WTC11 (cell line): ENCODE results near the gene TRAFD1. TPM values are rescaled to one million over a fixed set of nuclear protein-coding genes. Genes with fewer than 3 reads are reported as not detected.

ENCODE experiments used
- ATAC-seq: fragments of 200-7000 bp; cut with Tn5 transposase; 2 replicates; pipeline ENCODE4 v1.10.0; 2021; ENCODE audit warnings: mild to moderate bottlenecking, moderate library complexity
- CTCF ChIA-PET: fragments of 300-600 bp; sonication (Branson Sonifier 250); formaldehyde crosslinking; loops from one replicate; lab custom pipeline; 2021; ENCODE audit warnings: antibody characterized with exemption; lab: Charles Lee
- POLR2A ChIA-PET: fragments of 350-600 bp; sonication (Branson Sonifier 250); formaldehyde crosslinking; loops from one replicate; lab custom pipeline; 2021; ENCODE audit warnings: antibody characterized with exemption; lab: Charles Lee
- DNase-seq: peaks from one replicate; pipeline ENCODE4 v3.0.0; 2021; ENCODE audit warnings: low spot score
- H3K27ac Mint-ChIP-seq: 2 replicates; pipeline ENCODE4 v1.8.0; 2021; ENCODE audit warnings: mixed read lengths
- H3K27me3 Mint-ChIP-seq: 2 replicates; pipeline ENCODE4 v1.8.0; 2021; ENCODE audit warnings: low read depth, mild to moderate bottlenecking, moderate library complexity, mixed read lengths
- H3K36me3 Mint-ChIP-seq: 2 replicates; pipeline ENCODE4 v1.8.0; 2021; ENCODE audit warnings: mixed read lengths
- H3K4me1 Mint-ChIP-seq: 2 replicates; pipeline ENCODE4 v1.8.0; 2022; ENCODE audit warnings: mixed read lengths
- H3K4me3 Mint-ChIP-seq: 2 replicates; pipeline ENCODE4 v1.8.0; 2021; ENCODE audit warnings: mild to moderate bottlenecking, moderate library complexity, mixed read lengths
- H3K9me3 Mint-ChIP-seq: 2 replicates; pipeline ENCODE4 v1.8.0; 2021; ENCODE audit warnings: mixed read lengths
- CBFB ChIP-seq: sonication (generic); formaldehyde crosslinking; IDR thresholded peaks from 2 replicates; pipeline ENCODE4 v1.8.1; 2022; ENCODE audit warnings: mild to moderate bottlenecking, low read depth, missing genetic modification reagents
- CREB1 ChIP-seq: sonication (generic); formaldehyde crosslinking; IDR thresholded peaks from 2 replicates; pipeline ENCODE4 v1.8.0; 2023; ENCODE audit warnings: mild to moderate bottlenecking, missing genetic modification reagents
- ESRRA ChIP-seq: sonication (generic); formaldehyde crosslinking; IDR thresholded peaks from 2 replicates; pipeline ENCODE4 v1.8.1; 2022; ENCODE audit warnings: mild to moderate bottlenecking, missing genetic modification reagents, borderline replicate concordance
- IRF2 ChIP-seq: sonication (generic); formaldehyde crosslinking; IDR thresholded peaks from 2 replicates; pipeline ENCODE4 v1.8.0; 2022; ENCODE audit warnings: low read depth, missing genetic modification reagents, borderline replicate concordance
- JAZF1 ChIP-seq: fragments of 250-450 bp; sonication (Bioruptor Pico); IDR thresholded peaks from 2 replicates; pipeline ENCODE4 v1.9.0; 2021; ENCODE audit warnings: moderate library complexity, mild to moderate bottlenecking, inconsistent platforms
- KAT7 ChIP-seq: sonication (generic); formaldehyde crosslinking; IDR thresholded peaks from 2 replicates; pipeline ENCODE4 v1.8.1; 2023; ENCODE audit warnings: missing genetic modification reagents, mild to moderate bottlenecking, borderline replicate concordance
- NFYB ChIP-seq: sonication (generic); formaldehyde crosslinking; conservative IDR thresholded peaks from 2 replicates; pipeline ENCODE4 v1.8.0; 2022; ENCODE audit warnings: low read depth, missing genetic modification reagents
- NR2C2 ChIP-seq: sonication (generic); formaldehyde crosslinking; IDR thresholded peaks from 2 replicates; pipeline ENCODE4 v1.8.0; 2022; ENCODE audit warnings: mild to moderate bottlenecking, missing genetic modification reagents
- NR3C1 ChIP-seq: sonication (generic); formaldehyde crosslinking; conservative IDR thresholded peaks from 2 replicates; pipeline ENCODE4 v1.8.1; 2023; ENCODE audit warnings: low read depth, mild to moderate bottlenecking, missing genetic modification reagents
- SOX15 ChIP-seq: fragments of 250-450 bp; sonication (Bioruptor Pico); IDR thresholded peaks from 2 replicates; pipeline ENCODE4 v1.9.0; 2021; ENCODE audit warnings: mild to moderate bottlenecking
- TCF7 ChIP-seq: sonication (generic); formaldehyde crosslinking; IDR thresholded peaks from 2 replicates; pipeline ENCODE4 v1.8.0; 2022; ENCODE audit warnings: mild to moderate bottlenecking, low read depth, missing genetic modification reagents, moderate library complexity
- TEAD1 ChIP-seq: sonication (generic); formaldehyde crosslinking; IDR thresholded peaks from 2 replicates; pipeline ENCODE4 v1.8.0; 2022; ENCODE audit warnings: mild to moderate bottlenecking, missing genetic modification reagents
- ZNF121 ChIP-seq: sonication (generic); formaldehyde crosslinking; IDR thresholded peaks from 2 replicates; pipeline ENCODE4 v1.8.0; 2023; ENCODE audit warnings: missing genetic modification reagents
- ZNF396 ChIP-seq: fragments of 250-450 bp; sonication (Bioruptor Pico); IDR thresholded peaks from 2 replicates; pipeline ENCODE4 v1.8.0; 2021; ENCODE audit warnings: mild to moderate bottlenecking, moderate library complexity, borderline replicate concordance
- ZNF416 ChIP-seq: fragments of 250-450 bp; sonication (Bioruptor Pico); IDR thresholded peaks from 2 replicates; pipeline ENCODE4 v1.9.0; 2021; ENCODE audit warnings: mild to moderate bottlenecking, inconsistent platforms
- total RNA-seq: library from RNA; stranded (reverse); gene quantifications from 3 replicates; pipeline ENCODE4 v1.2.3, GENCODE V29; 2021
- TF ChIP-seq, protein P1 (sequence below): fragments of 250-450 bp; sonication (Bioruptor Pico); IDR thresholded peaks from 2 replicates; pipeline ENCODE4 v2.1.2; 2022; ENCODE audit warnings: mild to moderate bottlenecking, moderate library complexity
- TF ChIP-seq, protein P2 (sequence below): fragments of 250-450 bp; sonication (Bioruptor Pico); IDR thresholded peaks from 2 replicates; pipeline ENCODE4 v1.9.0; 2021; ENCODE audit warnings: mild to moderate bottlenecking
- TF ChIP-seq, protein P3 (sequence below): sonication (generic); formaldehyde crosslinking; IDR thresholded peaks from 2 replicates; pipeline ENCODE4 v1.8.1; 2023; ENCODE audit warnings: mild to moderate bottlenecking, missing genetic modification reagents, moderate library complexity
- TF ChIP-seq, protein P4 (sequence below): sonication (generic); formaldehyde crosslinking; IDR thresholded peaks from 2 replicates; pipeline ENCODE4 v1.8.0; 2022; ENCODE audit warnings: mild to moderate bottlenecking, missing genetic modification reagents
- TF ChIP-seq, protein P5 (sequence below): sonication (generic); formaldehyde crosslinking; IDR thresholded peaks from 2 replicates; pipeline ENCODE4 v1.8.0; 2022; ENCODE audit warnings: mild to moderate bottlenecking, missing genetic modification reagents
- TF ChIP-seq, protein P6 (sequence below): sonication (generic); formaldehyde crosslinking; IDR thresholded peaks from 2 replicates; pipeline ENCODE4 v1.8.1; 2022; ENCODE audit warnings: low read depth, missing genetic modification reagents, borderline replicate concordance
- TF ChIP-seq, protein P7 (sequence below): sonication (generic); formaldehyde crosslinking; conservative IDR thresholded peaks from 2 replicates; pipeline ENCODE4 v1.8.1; 2023; ENCODE audit warnings: mild to moderate bottlenecking, low read depth, missing genetic modification reagents, moderate library complexity

The TRAFD1 gene
- total RNA-seq, 1 experiment from 2014 or later: 25.1 TPM

DNA sequence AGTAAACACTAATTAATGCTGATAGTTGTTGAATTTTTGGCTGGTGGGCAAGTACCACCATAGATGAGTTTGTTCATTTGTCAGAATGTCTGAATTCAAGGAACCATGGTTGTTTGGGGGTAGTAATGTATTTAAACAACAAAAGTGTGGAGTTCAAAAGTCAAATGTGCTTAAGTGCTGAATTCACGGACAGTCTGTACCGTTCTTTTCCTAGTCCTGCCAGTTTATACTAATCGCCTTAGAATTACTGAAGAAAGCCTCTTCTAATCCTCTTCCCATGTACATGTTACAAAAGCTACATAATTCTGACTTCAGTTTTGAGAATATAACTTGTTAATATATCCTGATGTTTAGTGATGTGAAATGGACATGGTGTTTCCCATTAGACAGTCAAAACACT, 19.5 kb upstream of the TRAFD1 start:
- peaks cover 54% of the 10 kb centered on the region for H3K4me1 Mint-ChIP-seq
- peaks cover 15% of the 10 kb centered on the region for H3K36me3 Mint-ChIP-seq
- ChIA-PET CTCF (no interaction called here), POLR2A (no interaction called here)
- TF ChIP-seq IRF2 (CRISPR knock-in tag) (no peak), TCF7 (CRISPR knock-in tag) (no peak), CREB1 (CRISPR knock-in tag) (no peak), ZNF396 (CRISPR knock-in tag) (no peak), ESRRA (no peak), CBFB (no peak), JAZF1 (no peak), NR2C2 (no peak), ZNF416 (CRISPR knock-in tag) (no peak), KAT7 (no peak), NR3C1 (CRISPR knock-in tag) (no peak), NFYB (CRISPR knock-in tag) (no peak)
- TF ChIP-seq, protein P1, sequence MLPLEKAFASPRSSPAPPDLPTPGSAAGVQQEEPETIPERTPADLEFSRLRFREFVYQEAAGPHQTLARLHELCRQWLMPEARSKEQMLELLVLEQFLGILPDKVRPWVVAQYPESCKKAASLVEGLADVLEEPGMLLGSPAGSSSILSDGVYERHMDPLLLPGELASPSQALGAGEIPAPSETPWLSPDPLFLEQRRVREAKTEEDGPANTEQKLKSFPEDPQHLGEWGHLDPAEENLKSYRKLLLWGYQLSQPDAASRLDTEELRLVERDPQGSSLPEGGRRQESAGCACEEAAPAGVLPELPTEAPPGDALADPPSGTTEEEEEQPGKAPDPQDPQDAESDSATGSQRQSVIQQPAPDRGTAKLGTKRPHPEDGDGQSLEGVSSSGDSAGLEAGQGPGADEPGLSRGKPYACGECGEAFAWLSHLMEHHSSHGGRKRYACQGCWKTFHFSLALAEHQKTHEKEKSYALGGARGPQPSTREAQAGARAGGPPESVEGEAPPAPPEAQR (CRISPR knock-in tag): no peak
- TF ChIP-seq, protein P2, sequence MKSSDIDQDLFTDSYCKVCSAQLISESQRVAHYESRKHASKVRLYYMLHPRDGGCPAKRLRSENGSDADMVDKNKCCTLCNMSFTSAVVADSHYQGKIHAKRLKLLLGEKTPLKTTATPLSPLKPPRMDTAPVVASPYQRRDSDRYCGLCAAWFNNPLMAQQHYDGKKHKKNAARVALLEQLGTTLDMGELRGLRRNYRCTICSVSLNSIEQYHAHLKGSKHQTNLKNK (CRISPR knock-in tag): no peak
- TF ChIP-seq, protein P3, sequence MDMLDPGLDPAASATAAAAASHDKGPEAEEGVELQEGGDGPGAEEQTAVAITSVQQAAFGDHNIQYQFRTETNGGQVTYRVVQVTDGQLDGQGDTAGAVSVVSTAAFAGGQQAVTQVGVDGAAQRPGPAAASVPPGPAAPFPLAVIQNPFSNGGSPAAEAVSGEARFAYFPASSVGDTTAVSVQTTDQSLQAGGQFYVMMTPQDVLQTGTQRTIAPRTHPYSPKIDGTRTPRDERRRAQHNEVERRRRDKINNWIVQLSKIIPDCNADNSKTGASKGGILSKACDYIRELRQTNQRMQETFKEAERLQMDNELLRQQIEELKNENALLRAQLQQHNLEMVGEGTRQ (CRISPR knock-in tag): no peak
- TF ChIP-seq, protein P4, sequence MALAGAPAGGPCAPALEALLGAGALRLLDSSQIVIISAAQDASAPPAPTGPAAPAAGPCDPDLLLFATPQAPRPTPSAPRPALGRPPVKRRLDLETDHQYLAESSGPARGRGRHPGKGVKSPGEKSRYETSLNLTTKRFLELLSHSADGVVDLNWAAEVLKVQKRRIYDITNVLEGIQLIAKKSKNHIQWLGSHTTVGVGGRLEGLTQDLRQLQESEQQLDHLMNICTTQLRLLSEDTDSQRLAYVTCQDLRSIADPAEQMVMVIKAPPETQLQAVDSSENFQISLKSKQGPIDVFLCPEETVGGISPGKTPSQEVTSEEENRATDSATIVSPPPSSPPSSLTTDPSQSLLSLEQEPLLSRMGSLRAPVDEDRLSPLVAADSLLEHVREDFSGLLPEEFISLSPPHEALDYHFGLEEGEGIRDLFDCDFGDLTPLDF: no peak
- TF ChIP-seq, all 79 proteins: peak for 0
- no peaks in the 10 kb centered on the region for H3K27me3 Mint-ChIP-seq
- DNase-seq (no peak), ATAC-seq (no peak)
- no peak overlapping the region for H3K4me3 Mint-ChIP-seq
- H3K27ac Mint-ChIP-seq: peak overlapping the region; percentile 28
- no peaks in the 10 kb centered on the region for H3K9me3 Mint-ChIP-seq

DNA sequence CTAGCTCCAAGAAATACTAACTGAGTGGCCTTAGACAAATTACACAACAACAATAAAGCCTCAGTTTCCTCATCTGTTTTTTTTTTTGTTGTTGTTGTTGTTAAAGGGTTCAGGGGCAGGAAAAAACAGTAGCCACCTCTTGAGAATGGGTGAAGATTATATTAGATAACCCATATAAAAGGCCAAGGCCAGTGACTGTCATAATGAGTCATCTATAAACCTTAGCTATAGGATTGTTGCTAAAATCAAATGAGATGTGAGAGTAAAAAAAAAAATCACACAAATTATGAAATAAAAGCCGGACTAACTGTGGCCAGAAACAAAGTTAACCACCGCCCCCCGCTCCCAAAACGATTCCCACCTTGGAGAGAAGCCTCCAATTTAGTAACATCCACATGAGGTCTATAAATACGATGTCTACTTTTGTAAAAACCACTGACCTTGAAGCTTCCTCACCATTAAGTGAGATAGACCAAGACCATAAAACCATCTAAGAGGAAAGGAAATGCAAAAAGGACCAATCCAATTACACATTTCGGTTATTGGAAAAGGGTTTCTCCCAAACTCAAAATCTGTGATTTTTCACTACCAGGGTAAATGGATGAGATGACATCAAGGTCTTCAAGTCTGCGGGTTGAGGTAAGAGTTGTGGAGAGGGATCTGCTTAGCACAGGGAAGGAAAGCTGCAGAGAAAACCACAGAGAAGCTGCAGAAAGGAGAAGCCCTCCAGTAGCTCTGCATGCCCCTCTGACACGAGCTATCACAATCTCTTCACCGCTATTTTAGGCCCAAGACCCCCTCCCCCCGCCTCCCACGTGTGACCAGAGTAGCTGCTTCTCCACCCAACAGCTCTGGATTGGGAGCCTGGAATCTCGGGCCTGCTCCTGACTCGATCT, 17.8 kb upstream of the TRAFD1 start:
- ChIA-PET CTCF (interaction anchor here (0.7 to 1.2 kb wide), 3 partner anchors 19 to 554 kb away, joined by 3 to 4 read pairs (median 3); no protein-coding TSS in a partner anchor), POLR2A (interaction anchor here (0.6 to 3.2 kb wide), 8 partner anchors 9 to 410 kb away, joined by 3 to 24 read pairs (median 4); partner anchors contain the start of genes PTPN11, TMEM116 and TRAFD1)
- H3K9me3 Mint-ChIP-seq: no peaks in the 10 kb centered on the region
- H3K36me3 Mint-ChIP-seq: peaks cover 9% of the 10 kb centered on the region; the same call in 1 of the 2 replicates
- peak overlapping the region; percentile 87; the same call in 1 of the 2 replicates for H3K27ac Mint-ChIP-seq
- ATAC-seq (no peak), DNase-seq (peak; percentile 30)
- peaks cover 61% of the 10 kb centered on the region for H3K4me1 Mint-ChIP-seq
- peak overlapping the region; percentile 94 for H3K4me3 Mint-ChIP-seq
- H3K27me3 Mint-ChIP-seq: no peaks in the 10 kb centered on the region
- TF ChIP-seq, protein P5, sequence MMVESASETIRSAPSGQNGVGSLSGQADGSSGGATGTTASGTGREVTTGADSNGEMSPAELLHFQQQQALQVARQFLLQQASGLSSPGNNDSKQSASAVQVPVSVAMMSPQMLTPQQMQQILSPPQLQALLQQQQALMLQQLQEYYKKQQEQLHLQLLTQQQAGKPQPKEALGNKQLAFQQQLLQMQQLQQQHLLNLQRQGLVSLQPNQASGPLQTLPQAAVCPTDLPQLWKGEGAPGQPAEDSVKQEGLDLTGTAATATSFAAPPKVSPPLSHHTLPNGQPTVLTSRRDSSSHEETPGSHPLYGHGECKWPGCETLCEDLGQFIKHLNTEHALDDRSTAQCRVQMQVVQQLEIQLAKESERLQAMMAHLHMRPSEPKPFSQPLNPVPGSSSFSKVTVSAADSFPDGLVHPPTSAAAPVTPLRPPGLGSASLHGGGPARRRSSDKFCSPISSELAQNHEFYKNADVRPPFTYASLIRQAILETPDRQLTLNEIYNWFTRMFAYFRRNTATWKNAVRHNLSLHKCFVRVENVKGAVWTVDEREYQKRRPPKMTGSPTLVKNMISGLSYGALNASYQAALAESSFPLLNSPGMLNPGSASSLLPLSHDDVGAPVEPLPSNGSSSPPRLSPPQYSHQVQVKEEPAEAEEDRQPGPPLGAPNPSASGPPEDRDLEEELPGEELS (CRISPR knock-in tag): no peak
- TF ChIP-seq TEAD1 (0 out of 2 replicates have a peak, but pooled peaks have one; percentile 12), ZNF121 (no peak), SOX15 (CRISPR knock-in tag) (no peak)
- TF ChIP-seq, protein P6, sequence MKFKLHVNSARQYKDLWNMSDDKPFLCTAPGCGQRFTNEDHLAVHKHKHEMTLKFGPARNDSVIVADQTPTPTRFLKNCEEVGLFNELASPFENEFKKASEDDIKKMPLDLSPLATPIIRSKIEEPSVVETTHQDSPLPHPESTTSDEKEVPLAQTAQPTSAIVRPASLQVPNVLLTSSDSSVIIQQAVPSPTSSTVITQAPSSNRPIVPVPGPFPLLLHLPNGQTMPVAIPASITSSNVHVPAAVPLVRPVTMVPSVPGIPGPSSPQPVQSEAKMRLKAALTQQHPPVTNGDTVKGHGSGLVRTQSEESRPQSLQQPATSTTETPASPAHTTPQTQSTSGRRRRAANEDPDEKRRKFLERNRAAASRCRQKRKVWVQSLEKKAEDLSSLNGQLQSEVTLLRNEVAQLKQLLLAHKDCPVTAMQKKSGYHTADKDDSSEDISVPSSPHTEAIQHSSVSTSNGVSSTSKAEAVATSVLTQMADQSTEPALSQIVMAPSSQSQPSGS (CRISPR knock-in tag): no peak
- TF ChIP-seq, protein P7, sequence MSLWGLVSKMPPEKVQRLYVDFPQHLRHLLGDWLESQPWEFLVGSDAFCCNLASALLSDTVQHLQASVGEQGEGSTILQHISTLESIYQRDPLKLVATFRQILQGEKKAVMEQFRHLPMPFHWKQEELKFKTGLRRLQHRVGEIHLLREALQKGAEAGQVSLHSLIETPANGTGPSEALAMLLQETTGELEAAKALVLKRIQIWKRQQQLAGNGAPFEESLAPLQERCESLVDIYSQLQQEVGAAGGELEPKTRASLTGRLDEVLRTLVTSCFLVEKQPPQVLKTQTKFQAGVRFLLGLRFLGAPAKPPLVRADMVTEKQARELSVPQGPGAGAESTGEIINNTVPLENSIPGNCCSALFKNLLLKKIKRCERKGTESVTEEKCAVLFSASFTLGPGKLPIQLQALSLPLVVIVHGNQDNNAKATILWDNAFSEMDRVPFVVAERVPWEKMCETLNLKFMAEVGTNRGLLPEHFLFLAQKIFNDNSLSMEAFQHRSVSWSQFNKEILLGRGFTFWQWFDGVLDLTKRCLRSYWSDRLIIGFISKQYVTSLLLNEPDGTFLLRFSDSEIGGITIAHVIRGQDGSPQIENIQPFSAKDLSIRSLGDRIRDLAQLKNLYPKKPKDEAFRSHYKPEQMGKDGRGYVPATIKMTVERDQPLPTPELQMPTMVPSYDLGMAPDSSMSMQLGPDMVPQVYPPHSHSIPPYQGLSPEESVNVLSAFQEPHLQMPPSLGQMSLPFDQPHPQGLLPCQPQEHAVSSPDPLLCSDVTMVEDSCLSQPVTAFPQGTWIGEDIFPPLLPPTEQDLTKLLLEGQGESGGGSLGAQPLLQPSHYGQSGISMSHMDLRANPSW (CRISPR knock-in tag): no peak
